ENCODE data around the gene GNE. TPM values are rescaled to one million over a fixed set of nuclear protein-coding genes. Genes with fewer than 3 reads are reported as not detected.

GNE gene
- total RNA-seq, 4 donors from 2014 or later = 30.4 to 36.0 (median 35.2) TPM

- no peak for TF ChIP-seq CTCF (IDR thresholded peaks at IDR 0.05; ENCODE audit: low read depth)
Measured at GRCh38 chr9:36245906-36246305, 12.3 kb downstream of the GNE start.

GRCh38 chr9:36237230-36237629 is 21.0 kb downstream of the GNE start:
- TF ChIP-seq CTCF (IDR thresholded peaks at IDR 0.05; ENCODE audit: low read depth) = no peak

- TF ChIP-seq CTCF (IDR thresholded peaks at IDR 0.05; ENCODE audit: low read depth) = no peak
Measured at GRCh38 chr9:36222449-36222848, 35.8 kb downstream of the GNE start.

GRCh38 chr9:36221667-36222066 is 36.6 kb downstream of the GNE start:
- no peak for TF ChIP-seq CTCF (IDR thresholded peaks at IDR 0.05; ENCODE audit: low read depth)

GRCh38 chr9:36218411-36218901 is 39.8 kb downstream of the GNE start:
- TF ChIP-seq CTCF (IDR thresholded peaks at IDR 0.05; ENCODE audit: low read depth) = no peak

GRCh38 chr9:36218011-36218410 is 40.2 kb downstream of the GNE start:
- TF ChIP-seq CTCF (IDR thresholded peaks at IDR 0.05; ENCODE audit: low read depth) = no peak

- TF ChIP-seq CTCF (IDR thresholded peaks at IDR 0.05; ENCODE audit: low read depth) = no peak
Measured at GRCh38 chr9:36217256-36217968, 40.8 kb downstream of the GNE start.
